ENCODE results near the gene WDR83.
"Not testable (repeated sequence)": the region's sequence is repeated elsewhere in the genome, so short reads cannot be mapped to it uniquely, and the experiment has no call there.

Gene WDR83

DNA sequence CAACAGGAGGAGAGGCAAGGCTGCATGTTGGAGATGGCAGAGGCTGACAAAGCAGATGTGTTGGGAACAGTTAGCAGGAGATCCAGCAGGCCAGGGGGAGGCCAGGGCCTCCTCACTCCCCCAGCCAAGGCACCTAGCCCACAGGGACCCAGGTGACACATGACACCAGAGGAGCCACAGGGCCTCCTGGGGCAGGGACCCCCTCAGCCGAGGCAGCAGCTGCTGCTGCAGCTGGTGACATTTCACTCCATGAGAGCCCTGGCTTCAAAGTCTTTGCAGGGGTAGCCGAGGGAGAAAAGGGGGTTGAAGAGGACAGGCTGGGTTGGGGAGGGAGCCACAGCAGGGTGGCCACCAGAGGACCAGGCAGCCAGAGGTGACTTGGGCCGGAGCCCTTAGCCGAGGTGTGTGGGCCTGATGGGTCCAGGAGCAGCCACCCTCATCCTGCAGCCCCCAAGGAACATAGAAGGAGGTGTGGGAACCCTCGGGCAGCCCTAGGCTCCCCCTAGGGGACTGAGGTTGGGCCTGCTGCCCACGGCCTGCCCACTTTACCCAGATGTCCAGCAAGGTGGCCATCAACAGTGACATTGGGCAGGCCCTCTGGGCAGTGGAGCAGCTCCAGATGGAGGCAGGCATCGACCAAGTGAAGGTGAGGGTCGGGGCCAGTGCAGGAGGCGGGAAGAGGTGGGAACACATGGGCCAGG, 21.0 kb downstream of the WDR83 start, which contains the start of gene GNG14:
Gene GNG14 (plus strand): TSS at position 503 of the 701 bp plus-strand sequence. CDS start 51 bp downstream, at position 554.
- no peak for DNase-seq

DNA sequence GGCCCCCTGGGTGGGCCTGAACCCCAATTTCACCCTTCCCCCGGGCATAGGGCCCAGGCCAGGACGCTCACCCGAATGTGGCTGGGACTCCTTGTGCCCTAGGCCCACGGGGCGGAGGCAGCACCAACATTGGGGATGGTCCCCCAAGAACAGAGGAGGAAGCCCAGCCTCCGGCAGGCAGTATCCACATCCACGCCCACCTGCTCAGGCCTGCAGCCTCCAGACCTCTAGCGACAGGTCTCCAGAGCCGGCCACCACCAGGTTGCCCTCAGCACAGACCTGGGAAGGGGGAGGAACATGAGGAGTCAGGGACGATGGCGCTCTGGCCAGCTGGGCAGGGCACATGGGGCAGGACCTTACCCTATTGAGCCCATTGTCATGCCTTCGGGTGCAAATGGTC, 22.4 kb downstream of the WDR83 start:
- DNase-seq: no peak

DNA sequence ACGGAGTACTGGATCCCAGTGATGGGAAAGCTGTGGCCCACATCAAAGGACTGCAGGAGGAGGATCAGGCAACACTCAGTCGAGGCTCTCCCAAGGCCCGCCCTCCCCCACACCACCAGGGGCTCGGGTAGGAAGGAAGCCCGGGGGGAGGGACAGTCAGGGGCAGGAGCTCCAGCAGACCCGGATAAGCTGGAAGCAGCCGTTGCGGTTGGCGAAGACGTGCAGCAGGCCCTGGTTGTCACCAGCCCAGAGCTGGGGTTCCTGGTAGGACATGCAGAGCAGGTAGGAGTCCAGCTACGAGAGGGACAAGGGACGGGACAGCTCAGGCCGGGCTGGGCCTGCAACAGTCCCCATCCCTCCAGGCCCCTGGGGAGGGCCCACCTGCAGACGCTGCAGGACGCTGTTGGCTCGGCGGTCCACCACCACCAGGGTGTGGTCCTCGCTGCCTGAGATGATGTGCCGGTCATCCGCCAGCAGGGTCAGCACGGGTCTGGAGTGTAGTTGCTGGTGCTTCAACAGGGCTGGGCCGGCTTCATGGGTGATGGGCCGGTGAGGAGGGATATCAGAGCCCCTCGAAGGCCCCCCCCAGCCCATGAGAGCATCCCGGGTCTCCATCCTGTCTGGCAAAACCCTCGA, 23.1 kb downstream of the WDR83 start:
- DNase-seq: no peak

DNA sequence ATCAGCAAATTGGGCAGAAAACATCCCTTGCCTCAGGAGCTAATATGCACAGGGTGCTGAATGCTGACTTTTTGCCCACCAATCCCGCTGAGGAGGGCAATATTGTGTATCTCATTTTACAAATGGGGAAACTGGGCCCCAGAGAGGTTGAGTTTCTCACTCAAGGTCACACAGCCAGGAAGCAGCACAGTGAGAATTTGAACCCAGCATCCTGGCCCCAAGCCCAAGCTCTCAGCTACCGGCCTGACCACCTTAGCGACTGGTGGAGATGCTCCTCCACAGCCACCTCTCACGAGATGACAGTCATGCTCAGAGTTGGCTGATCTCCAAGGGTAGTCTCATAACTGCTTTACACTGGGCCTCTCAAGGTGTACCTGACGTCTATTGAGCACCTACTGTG, 26.4 kb downstream of the WDR83 start:
- DNase-seq: no peak

DNA sequence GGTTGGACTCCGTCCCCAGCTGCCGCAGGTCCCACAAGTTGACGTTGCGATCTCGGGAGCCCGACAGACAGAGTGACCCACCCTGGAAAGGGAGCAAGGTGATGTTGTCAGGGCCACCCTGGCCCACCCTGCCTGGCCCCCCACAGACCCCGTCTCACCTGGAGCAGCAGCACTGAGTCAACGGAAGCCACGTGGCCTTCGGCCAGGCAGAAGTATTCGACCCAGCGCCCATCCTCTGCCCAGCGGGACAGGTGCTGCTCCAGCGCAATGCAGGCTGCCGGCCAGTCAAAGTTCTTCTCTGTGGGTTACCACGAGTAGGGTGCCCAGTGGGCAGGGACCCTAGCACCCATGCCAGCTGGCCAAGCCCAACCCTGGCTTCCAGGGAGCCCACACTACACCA, 28.0 kb downstream of the WDR83 start:
- DNase-seq: no peak

DNA sequence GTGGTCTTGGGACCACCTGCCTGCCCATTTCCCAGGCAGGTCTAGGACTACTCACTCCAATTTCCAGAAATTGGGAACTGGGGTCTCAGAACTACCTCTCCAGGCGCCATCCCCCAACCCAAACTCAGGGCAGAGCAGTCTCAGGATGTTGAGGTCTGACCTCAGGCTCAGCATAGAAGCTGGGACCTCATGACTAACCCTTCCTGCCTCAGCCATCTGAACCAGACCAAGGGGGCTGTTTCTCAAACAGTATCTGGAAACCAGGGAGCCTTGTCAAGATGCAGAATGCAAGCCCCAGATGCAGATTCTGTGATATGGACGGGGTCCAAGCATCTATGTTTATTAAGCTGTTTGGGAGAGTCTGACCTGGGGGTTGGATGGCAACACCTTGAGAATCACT, 28.5 kb downstream of the WDR83 start:
- no peak for DNase-seq

DNA sequence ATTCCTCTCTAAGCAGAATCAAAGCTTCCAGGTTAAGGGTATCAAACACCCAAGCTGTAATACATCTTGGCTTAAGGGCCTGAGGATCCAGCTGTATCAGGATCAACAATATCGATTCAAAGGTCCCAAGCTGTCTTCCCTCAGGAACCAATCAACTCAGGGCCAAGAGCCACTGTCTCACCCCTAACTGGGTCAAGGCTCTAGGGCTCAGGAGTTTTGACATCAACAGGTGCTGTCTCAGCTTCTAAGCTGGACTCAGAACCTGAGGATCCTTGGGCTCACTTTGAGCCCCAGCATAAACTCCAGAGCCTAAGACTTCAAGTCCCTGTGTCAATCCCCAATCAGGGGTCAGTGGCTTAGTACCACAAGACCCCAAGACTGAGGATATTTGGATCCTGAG, 28.9 kb downstream of the WDR83 start:
- DNase-seq: no peak

DNA sequence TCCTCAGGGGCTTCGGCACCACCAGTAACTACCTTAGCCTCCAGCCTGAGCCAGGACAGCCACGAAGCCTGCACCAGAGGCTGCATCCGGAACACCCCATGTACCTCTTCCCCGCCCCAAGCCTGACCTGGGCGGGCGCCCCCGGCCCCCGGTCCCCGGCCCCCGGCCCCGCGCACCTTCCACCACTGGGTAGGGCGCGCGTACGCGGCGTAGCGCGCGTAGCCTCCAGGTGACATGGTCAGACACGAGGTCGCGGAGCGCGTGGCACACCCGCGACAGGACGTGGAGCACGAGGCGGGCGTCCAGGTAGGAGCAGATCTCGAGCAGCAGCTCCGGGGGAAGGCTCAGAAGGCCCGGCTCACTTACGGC, 29.4 kb downstream of the WDR83 start:
- DNase-seq: no peak

DNA sequence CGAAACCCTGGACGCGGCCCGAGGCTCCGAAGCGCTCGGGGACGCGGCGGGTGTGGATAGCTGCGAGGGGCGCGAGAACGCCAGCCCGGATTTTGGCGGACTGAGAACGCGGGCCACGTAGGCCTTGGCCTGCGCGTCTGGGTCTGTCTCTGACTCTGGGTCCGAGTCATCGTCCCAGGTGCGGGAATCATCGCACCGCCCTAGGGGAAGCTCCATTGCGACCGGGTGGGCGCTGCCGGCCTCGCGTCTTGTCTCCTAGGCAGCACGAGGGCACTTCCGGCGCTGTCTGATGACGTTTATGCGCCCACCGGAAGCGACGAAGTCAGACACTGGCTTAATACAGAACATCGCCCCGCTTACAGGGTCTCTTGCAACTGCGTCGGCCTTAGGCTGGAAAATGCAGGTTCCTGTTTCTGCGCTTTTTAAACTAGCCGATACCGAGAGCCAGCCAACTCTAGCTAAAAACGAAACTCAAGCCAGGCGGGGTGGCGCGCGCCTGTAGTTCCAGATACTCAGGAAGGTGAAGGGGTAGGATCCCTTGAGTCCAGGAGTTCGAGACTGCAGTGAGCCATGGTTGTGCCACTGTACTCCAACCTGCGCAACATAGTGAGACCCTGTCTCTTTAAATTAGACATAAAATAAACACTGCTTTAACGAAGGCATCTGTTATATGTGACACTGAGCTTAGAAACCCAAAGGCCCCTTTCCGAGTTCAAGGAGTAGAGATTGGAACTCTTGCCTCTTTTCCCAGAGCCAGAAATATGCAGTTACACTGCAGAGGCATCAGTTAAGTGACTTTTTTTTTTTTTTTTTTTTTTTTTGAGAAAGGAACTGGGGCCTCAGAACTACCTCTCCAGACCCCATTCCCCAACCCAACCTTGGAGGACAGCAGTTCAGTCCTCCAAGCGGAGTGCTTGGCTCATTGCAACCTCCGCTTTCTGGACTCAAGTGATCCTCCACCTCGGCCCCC, 30.0 kb downstream of the WDR83 start, which contains the start of gene FBXW9:
Gene FBXW9 (minus strand): TSS at position 266 of the 970 bp plus-strand sequence. CDS start 50 bp downstream, at position 216.
- DNase-seq: peak; percentile 92

DNA sequence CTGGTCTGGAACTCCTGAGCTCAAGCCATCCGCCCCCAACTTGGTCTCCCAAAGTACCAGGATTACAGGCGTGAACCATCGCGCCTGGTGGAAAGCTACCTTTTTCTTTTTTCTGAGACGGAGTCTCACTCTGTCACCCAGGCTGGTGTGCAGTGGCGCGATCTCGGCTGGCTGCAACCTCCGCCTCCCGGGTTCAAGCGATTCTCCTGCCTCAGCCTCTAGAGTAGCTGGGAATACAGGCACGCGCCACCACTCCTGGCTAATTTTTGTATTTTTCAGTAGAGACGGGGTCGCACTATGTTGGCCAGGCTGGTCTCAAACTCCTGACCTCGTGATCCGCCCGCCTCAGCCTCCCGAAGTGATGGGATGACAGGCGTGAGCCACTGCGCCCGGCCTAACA, 30.8 kb downstream of the WDR83 start:
- not testable (repeated sequence) for DNase-seq

DNA sequence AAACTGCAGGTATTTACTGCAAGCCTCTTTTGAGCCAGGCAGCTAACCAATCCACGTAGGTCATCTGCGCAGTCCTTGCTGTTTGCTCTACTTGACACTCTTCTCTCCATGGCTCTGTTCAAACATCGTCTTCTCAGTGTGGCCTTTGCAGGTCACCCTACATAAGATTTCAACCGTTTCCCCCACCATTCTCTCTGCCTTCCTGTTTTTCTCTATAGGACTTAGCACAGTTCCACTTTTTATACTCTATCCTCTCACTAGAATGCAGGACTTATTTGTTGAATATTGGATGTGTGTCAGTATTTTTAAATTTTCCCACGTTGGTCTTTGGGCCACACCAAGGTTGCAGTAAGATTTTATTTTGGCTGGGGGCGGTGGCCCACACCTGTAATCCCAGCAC, 31.5 kb downstream of the WDR83 start:
- DNase-seq: no peak

DNA sequence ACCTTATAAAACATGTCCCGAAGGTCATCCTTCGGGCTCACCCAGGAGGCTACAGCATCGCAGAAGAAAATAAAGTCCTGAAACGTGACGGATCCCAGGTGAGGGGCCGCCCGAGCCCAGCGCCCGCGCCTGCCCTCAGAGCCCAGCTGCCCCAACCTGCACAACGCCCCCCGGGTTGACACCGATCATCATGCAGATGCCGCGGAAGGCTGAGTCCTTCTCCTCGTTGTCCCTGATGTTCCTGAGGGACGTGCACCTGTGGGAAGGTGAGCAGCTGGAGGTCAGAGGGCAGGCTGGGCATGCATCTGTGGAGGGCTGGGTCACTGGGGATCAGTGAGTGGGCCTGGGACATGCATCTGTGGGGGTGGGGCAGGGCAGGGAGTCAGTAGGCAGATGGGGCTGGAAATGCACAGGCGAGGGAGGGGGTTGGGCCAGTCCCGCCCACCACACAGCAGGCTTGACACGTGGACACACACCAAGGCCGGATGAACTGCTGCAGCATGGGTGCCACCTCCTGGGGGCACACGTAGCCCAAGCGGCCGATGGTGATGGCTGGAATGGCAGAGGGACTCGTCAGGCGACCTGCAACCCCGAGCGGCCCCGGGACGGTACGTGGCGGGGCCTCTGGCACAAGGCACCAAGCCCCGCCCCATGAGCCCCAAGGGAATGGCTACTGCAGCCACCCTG, 35.1 kb downstream of the WDR83 start:
- DNase-seq: no peak

DNA sequence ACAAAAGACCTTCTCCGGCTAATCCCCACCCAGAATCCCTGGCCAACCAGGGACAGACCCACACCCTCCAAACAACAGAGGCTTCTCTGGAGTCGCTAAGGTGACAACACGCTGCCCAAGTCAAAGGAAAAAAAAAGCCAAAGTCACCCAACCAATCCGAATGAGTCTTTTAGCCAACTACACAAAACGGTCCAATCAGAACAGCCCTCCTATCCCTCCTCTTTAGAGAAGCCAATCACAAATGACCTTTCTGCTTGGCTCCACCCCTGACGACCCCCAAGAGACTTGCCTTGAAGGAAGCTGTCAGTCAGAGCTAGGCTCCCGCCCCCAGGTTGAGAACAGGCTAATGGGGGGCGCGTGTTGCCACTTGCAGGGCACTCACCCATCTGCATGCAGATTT, 36.4 kb downstream of the WDR83 start:
- DNase-seq: peak; percentile 74

DNA sequence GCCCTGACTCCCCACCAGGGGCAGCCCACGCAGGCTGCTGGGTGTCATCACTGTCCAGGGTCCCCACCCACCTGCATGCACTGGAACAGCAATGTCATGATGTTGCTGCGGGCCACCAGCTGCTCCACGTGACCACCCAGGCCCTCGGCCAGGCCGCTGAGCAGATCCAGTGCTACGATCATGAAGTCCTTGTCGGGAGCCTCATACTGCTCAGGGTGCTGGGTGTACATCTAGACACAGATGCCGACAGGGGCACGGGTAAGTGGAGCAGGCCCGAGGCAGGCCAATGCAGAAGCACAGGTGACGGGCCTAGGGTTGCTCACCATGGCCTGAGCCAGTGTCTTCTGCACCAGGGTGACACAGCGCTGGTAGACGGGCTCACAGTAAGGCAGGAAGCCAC, 38.6 kb downstream of the WDR83 start:
- no peak for DNase-seq

DNA sequence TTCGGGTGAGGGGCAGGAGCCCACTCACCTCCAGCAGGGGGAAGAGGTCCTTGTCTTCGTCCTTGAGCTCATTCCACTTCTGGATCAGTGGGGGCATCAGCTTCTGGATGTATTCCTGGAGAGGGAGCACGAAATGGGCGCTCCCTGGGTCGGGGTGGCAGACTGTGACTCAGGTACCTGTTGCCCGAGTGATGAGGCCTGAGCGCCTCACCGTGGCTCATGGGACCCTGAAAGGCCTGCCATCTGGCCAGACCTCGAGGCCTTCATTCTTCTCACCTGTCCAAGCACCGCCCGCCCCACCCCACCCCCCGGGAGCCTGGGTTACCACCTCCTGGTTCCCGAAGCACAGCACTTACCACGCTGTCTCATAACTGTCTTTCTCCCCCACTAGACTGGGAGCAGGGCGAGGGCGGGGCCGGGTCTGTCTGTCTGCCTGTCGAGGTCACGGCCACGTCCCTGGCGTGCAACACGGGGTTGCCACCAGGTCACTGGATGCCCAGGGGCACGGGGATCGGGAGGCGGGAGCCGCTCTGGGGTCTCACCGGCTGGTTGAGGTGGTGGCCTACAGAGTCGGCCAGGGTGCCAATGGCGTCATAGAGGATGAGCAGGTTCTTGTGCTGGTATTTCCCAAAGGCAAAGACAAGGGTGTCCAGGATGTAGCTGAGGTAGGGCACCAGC, 39.2 kb downstream of the WDR83 start:
- no peak for DNase-seq

DNA sequence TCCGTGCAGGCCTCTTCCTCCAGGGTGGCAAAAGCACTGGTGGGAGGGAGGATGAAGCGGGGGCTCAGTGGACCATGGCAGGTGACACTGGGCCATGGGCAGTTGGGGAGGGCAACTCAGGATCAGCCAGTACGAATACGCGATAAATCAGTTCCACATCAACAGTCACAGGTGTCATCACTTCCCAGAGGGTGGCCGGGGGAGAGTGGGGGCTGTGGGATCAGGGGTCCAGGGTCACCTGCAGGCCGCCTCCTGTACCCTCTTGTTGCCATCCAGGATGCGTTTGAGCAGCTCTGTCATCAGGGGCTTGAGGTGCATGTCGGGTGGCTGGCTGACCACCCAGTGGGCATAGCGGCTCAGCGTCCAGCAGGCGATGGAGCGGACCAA, 39.7 kb downstream of the WDR83 start:
- DNase-seq: no peak

DNA sequence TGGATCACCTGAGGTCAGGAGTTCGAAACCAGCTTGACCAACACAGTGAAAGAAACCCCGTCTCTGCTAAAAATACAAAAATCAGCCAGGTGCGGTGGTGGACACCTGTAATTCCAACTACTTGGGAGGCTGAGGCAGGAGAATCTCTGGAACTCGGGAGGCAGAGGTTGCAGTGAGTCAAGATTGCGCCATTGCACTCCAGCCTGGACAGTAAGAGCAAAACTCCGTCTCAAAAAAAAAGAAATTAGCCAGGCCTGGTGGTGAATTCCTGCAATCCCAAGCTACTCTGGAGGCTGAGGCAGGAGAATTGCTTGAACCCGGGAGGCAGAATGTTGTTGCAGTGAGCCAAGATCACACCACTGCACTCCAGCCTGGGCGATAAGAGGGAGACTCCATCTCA, 42.0 kb downstream of the WDR83 start:
- no peak for DNase-seq

DNA sequence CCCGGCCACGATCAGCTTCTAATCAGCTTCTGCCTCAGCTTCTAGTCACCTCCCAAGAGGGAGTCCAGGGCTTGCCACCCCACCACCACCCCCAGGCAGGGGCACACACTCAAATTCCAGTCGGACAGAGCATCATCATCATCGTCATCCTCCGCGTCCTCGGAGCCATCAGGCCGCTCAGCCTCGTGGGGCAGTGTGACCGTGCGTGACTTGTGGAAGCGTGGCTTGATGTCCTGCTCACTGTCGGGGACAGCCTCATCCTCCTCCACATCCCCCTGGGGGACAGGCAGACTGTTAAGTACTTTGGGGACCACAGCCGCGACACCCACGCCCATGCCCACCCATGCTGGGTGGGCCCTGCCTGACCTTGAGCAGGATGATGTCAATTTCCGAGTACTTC, 44.6 kb downstream of the WDR83 start:
- no peak for DNase-seq

DNA sequence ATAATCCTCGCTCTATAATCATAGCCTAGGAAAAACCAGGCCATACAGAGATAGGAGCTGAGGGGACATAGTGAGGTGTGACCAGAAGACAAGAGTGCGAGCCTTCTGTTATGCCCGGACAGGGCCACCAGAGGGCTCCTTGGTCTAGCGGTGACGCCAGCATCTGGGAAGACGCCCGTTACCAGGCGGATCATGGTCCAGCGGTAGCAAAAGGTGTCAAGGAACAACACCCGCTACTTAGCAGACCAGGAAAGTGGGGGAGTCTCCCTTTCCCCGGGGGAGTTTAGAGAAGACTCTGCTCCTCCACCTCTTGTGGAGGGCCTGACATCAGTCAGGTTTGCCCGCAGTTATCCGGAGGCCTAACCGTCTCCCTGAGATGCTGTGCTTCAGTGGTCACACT, 45.5 kb downstream of the WDR83 start:
- not testable (repeated sequence) for DNase-seq

DNA sequence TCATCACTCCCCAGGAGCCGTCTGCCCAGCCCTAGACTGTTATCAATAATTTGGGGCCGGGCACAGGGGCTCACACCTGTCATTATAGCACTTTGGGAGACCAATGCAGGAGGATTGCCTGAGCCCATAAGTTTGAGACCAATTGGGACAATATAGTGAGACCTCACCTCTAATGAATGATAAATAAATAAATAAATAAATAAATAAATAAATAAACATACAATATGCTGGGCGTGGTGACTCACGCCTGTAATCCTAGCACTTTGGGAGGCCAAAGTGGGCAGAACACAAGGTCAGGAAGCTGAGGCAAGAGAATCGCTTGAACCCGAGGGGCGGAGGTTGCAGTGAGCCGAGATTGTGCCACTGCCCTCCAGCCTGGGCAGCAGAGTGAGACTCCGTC, 46.7 kb downstream of the WDR83 start:
- DNase-seq: not testable (repeated sequence)

DNA sequence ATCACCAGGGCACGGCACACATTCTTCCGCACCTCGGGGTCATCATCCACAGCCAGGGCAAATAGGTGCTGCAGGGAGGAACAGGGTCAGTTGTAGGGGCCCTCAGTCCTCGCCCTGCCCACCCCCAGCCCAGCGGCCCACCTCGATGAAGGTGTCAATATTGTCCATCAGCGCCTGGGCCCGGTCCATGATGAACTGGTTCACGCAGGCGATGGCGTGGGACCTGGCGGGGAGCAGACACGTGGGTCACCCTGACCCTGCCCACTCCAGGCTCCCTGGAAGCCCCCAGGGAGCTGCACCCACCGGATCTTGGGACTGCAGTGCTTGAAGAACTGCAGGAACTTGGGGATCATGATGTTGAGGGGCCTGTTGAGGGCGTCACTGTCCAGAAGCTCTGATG, 48.5 kb downstream of the WDR83 start:
- DNase-seq: no peak

DNA sequence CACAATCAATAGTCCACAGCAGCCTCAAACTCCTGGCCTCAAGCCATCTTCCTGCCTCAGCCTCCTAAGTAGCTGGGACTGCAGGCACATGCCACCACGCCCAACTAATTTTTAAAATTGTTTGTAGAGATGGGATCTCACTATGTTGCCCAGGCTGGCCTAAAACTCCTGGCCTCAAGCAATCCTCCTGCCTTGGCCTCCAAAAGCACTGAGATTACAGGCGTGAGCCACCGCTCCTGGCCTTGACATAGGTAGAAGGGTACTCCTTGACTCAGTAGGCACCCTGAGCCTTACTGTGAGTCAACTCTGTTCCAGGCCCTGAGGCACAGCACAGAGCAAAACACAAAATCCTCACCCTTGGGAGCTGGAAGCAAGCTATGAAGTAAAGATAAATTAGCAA, 49.3 kb downstream of the WDR83 start:
- no peak for DNase-seq
